Measurements from ENCODE around the gene EVA1C.
"Not testable (repeated sequence)": the region's sequence is repeated elsewhere in the genome, so short reads cannot be mapped to it uniquely, and the experiment has no call there.

Gene EVA1C

DNA sequence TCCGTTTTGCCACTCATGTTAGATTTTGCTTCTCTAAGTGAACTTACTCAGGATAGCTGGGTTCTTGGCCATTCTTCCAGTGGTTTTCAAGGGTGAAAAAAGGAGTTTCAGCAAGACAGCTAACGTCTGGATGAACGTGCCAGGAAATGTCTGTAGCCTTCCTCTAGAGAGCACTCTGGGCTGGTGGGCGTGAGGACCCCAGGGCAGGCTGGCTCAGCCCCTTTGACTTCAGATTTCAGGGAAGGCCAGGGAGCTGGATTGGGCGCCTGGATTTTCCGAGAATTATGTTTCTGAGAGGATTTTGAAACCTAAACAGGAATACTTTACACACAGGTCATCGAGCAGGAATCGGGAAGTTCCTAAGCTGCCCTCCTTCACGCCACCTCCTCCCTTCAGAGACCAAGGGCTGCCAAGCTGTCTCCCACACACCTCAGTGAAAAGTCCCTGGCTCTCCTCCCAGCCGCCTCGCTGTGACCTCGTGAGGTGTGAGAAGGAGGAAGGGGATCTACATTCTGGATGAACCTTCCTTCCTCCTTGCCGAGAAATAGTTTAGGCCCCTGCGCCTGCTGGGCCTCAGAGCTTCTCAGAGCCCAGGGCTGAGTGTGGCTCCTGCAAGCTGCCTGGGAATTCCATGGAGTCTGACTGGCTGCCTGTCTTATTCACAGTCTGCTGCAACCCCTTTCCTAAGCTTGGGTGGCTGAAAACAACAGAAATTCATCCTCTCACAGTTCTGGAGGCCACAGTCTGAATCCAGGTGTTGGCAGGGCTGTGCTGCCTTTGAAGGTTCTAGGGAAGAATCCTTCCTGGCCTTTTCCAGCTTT, 38.6 kb downstream of the EVA1C start:
- H3K27me3 ChIP-seq (ENCODE audit: control insufficient read depth, insufficient read depth, low read length); H3K4me1 ChIP-seq (ENCODE audit: control insufficient read depth, insufficient read depth, low read length); H3K27ac ChIP-seq (ENCODE audit: low read depth, low read length); H3K9ac ChIP-seq (ENCODE audit: low read length); H3K4me3 ChIP-seq (ENCODE audit: low read depth, low read length); H3K9me3 ChIP-seq (ENCODE audit: control insufficient read depth, insufficient read depth, low read depth, low read length); H3K36me3 ChIP-seq (ENCODE audit: control insufficient read depth, insufficient read depth, low read length): not testable (repeated sequence)

DNA sequence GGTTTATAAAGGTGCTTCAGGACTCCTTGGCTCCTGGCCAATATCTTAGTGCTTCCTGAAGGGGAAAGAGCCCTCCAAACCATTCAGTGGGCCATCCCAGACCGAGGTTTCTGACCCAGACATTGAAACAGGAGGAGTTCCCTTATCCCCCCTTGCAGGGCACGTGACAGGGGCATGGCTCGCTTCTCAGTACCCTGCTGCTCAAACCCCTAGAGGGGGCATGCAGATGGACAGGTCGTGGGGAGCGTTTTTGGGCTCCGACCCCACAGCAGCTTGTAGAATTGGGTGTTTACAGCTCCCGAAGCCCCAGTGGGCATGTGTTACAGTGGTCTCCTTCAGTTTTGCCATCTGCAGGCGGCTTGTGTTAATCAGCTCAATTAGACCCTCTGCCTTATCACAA, 39.7 kb downstream of the EVA1C start:
- not testable (repeated sequence) for H3K9me3 ChIP-seq (ENCODE audit: control insufficient read depth, insufficient read depth, low read depth, low read length); H3K4me1 ChIP-seq (ENCODE audit: control insufficient read depth, insufficient read depth, low read length); H3K27me3 ChIP-seq (ENCODE audit: control insufficient read depth, insufficient read depth, low read length); H3K27ac ChIP-seq (ENCODE audit: low read depth, low read length); H3K9ac ChIP-seq (ENCODE audit: low read length); H3K4me3 ChIP-seq (ENCODE audit: low read depth, low read length); H3K36me3 ChIP-seq (ENCODE audit: control insufficient read depth, insufficient read depth, low read length)

DNA sequence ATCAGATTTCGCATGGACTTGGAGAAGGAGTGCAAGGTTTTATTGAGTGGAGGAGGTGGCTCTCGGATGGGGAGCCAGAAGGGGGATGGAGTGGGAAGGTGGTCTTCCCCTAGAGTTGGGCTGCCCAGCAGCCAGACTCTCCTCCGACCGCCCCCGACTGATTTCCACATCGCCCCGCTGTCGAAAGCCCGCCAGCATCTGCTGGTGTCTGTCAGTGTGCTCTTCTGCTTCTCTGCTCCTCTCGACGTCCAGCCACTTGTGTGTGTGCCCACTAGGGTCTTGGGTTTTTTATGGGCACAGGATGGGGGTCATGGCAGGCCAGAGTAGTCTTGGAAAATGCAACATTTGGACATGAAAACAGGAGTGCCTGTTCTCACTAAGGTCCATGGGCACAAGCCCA, 40.1 kb downstream of the EVA1C start:
- Histone ChIP-seq H3K27me3 (ENCODE audit: control insufficient read depth, insufficient read depth, low read length) (no peaks in the 10 kb centered on the region), H3K4me1 (ENCODE audit: control insufficient read depth, insufficient read depth, low read length) (0 out of 2 replicates have a peak, but pooled peaks cover 4% of the 10 kb centered on the region), H3K36me3 (ENCODE audit: control insufficient read depth, insufficient read depth, low read length) (no peaks in the 10 kb centered on the region), H3K4me3 (ENCODE audit: low read depth, low read length) (no peak overlapping the region), H3K9me3 (ENCODE audit: control insufficient read depth, insufficient read depth, low read depth, low read length) (no peaks in the 10 kb centered on the region), H3K9ac (ENCODE audit: low read length) (no peak overlapping the region), H3K27ac (ENCODE audit: low read depth, low read length) (no peak overlapping the region)

DNA sequence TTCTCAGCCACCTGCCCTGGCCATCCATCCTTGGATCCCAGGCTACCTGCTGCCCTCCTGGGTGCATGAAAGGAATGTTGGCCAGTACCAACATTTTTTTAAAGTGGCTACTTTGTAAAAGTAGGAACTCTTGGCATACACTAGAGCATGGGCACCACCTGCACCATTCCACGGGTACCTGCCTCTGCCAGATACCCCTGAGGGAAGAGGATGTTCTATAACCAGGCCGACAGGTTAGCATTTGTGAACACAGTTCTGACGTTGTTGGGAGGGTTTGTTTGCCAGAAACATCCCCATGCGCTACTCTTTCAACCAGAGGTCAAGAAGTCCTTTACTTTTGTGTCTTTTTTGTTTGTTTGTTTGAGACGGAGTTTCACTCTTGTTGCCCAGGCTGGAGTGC, 43.0 kb downstream of the EVA1C start:
- H3K9me3 ChIP-seq (ENCODE audit: control insufficient read depth, insufficient read depth, low read depth, low read length) = no peaks in the 10 kb centered on the region
- no peak overlapping the region for H3K27ac ChIP-seq (ENCODE audit: low read depth, low read length)
- H3K4me1 ChIP-seq (ENCODE audit: control insufficient read depth, insufficient read depth, low read length) = 0 out of 2 replicates have a peak, but pooled peaks cover 4% of the 10 kb centered on the region
- H3K27me3 ChIP-seq (ENCODE audit: control insufficient read depth, insufficient read depth, low read length) = no peaks in the 10 kb centered on the region
- no peak overlapping the region for H3K4me3 ChIP-seq (ENCODE audit: low read depth, low read length)
- no peak overlapping the region for H3K9ac ChIP-seq (ENCODE audit: low read length)
- no peaks in the 10 kb centered on the region for H3K36me3 ChIP-seq (ENCODE audit: control insufficient read depth, insufficient read depth, low read length)

GRCh38 chr21:32456497-32456918, 44.0 kb downstream of the EVA1C start:
- 0 out of 2 replicates have a peak, but pooled peaks cover 4% of the 10 kb centered on the region for H3K4me1 ChIP-seq (ENCODE audit: control insufficient read depth, insufficient read depth, low read length)
- no peaks in the 10 kb centered on the region for H3K36me3 ChIP-seq (ENCODE audit: control insufficient read depth, insufficient read depth, low read length)
- H3K9me3 ChIP-seq (ENCODE audit: control insufficient read depth, insufficient read depth, low read depth, low read length) = peaks cover under 1% of the 10 kb centered on the region; the same call in 1 of the 2 replicates
- H3K4me3 ChIP-seq (ENCODE audit: low read depth, low read length) = no peak overlapping the region
- no peak overlapping the region for H3K27ac ChIP-seq (ENCODE audit: low read depth, low read length)
- no peak overlapping the region for H3K9ac ChIP-seq (ENCODE audit: low read length)
- H3K27me3 ChIP-seq (ENCODE audit: control insufficient read depth, insufficient read depth, low read length) = no peaks in the 10 kb centered on the region

- Histone ChIP-seq H3K4me3 (ENCODE audit: low read depth, low read length) (no peak overlapping the region), H3K27me3 (ENCODE audit: control insufficient read depth, insufficient read depth, low read length) (no peaks in the 10 kb centered on the region), H3K27ac (ENCODE audit: low read depth, low read length) (no peak overlapping the region)
Measured at GRCh38 chr21:32457360-32457840, 44.9 kb downstream of the EVA1C start.

GRCh38 chr21:32457962-32458361, 45.5 kb downstream of the EVA1C start:
- H3K4me3 ChIP-seq (ENCODE audit: low read depth, low read length) = no peak overlapping the region
- H3K27me3 ChIP-seq (ENCODE audit: control insufficient read depth, insufficient read depth, low read length) = no peaks in the 10 kb centered on the region
- H3K9me3 ChIP-seq (ENCODE audit: control insufficient read depth, insufficient read depth, low read depth, low read length) = peaks cover 12% of the 10 kb centered on the region
- no peaks in the 10 kb centered on the region for H3K36me3 ChIP-seq (ENCODE audit: control insufficient read depth, insufficient read depth, low read length)
- H3K9ac ChIP-seq (ENCODE audit: low read length) = no peak overlapping the region
- 0 out of 2 replicates have a peak, but pooled peaks cover 4% of the 10 kb centered on the region for H3K4me1 ChIP-seq (ENCODE audit: control insufficient read depth, insufficient read depth, low read length)
- H3K27ac ChIP-seq (ENCODE audit: low read depth, low read length) = no peak overlapping the region

More at GRCh38 chr21:32457360-32457840, 44.9 kb downstream of the EVA1C start:
- Histone ChIP-seq H3K9me3 (ENCODE audit: control insufficient read depth, insufficient read depth, low read depth, low read length) (peaks cover 6% of the 10 kb centered on the region), H3K9ac (ENCODE audit: low read length) (no peak overlapping the region), H3K36me3 (ENCODE audit: control insufficient read depth, insufficient read depth, low read length) (no peaks in the 10 kb centered on the region), H3K4me1 (ENCODE audit: control insufficient read depth, insufficient read depth, low read length) (0 out of 2 replicates have a peak, but pooled peaks cover 4% of the 10 kb centered on the region)

GRCh38 chr21:32459972-32460371, 47.5 kb downstream of the EVA1C start:
- no peak overlapping the region for H3K27ac ChIP-seq (ENCODE audit: low read depth, low read length)
- no peaks in the 10 kb centered on the region for H3K27me3 ChIP-seq (ENCODE audit: control insufficient read depth, insufficient read depth, low read length)
- peaks cover 21% of the 10 kb centered on the region for H3K9me3 ChIP-seq (ENCODE audit: control insufficient read depth, insufficient read depth, low read depth, low read length)
- H3K4me1 ChIP-seq (ENCODE audit: control insufficient read depth, insufficient read depth, low read length) = 0 out of 2 replicates have a peak, but pooled peaks cover 4% of the 10 kb centered on the region
- no peaks in the 10 kb centered on the region for H3K36me3 ChIP-seq (ENCODE audit: control insufficient read depth, insufficient read depth, low read length)
- no peak overlapping the region for H3K4me3 ChIP-seq (ENCODE audit: low read depth, low read length)
- H3K9ac ChIP-seq (ENCODE audit: low read length) = no peak overlapping the region

- Histone ChIP-seq H3K27me3 (ENCODE audit: control insufficient read depth, insufficient read depth, low read length) (no peaks in the 10 kb centered on the region), H3K4me1 (ENCODE audit: control insufficient read depth, insufficient read depth, low read length) (0 out of 2 replicates have a peak, but pooled peaks cover 4% of the 10 kb centered on the region), H3K9me3 (ENCODE audit: control insufficient read depth, insufficient read depth, low read depth, low read length) (peaks cover 21% of the 10 kb centered on the region), H3K9ac (ENCODE audit: low read length) (no peak overlapping the region), H3K4me3 (ENCODE audit: low read depth, low read length) (no peak overlapping the region), H3K27ac (ENCODE audit: low read depth, low read length) (no peak overlapping the region), H3K36me3 (ENCODE audit: control insufficient read depth, insufficient read depth, low read length) (no peaks in the 10 kb centered on the region)
Measured at GRCh38 chr21:32461503-32461902, 49.0 kb downstream of the EVA1C start.

GRCh38 chr21:32462564-32462963, 50.1 kb downstream of the EVA1C start:
- H3K9ac ChIP-seq (ENCODE audit: low read length); H3K4me3 ChIP-seq (ENCODE audit: low read depth, low read length); H3K36me3 ChIP-seq (ENCODE audit: control insufficient read depth, insufficient read depth, low read length); H3K27ac ChIP-seq (ENCODE audit: low read depth, low read length); H3K27me3 ChIP-seq (ENCODE audit: control insufficient read depth, insufficient read depth, low read length); H3K4me1 ChIP-seq (ENCODE audit: control insufficient read depth, insufficient read depth, low read length): not testable (repeated sequence)
- H3K9me3 ChIP-seq (ENCODE audit: control insufficient read depth, insufficient read depth, low read depth, low read length) = peaks cover 21% of the 10 kb centered on the region

- Histone ChIP-seq H3K4me3 (ENCODE audit: low read depth, low read length) (no peak overlapping the region), H3K9me3 (ENCODE audit: control insufficient read depth, insufficient read depth, low read depth, low read length) (peaks cover 21% of the 10 kb centered on the region), H3K9ac (ENCODE audit: low read length) (no peak overlapping the region), H3K27ac (ENCODE audit: low read depth, low read length) (no peak overlapping the region), H3K4me1 (ENCODE audit: control insufficient read depth, insufficient read depth, low read length) (peaks cover 6% of the 10 kb centered on the region), H3K27me3 (ENCODE audit: control insufficient read depth, insufficient read depth, low read length) (no peaks in the 10 kb centered on the region), H3K36me3 (ENCODE audit: control insufficient read depth, insufficient read depth, low read length) (no peaks in the 10 kb centered on the region)
Measured at GRCh38 chr21:32463367-32463766, 50.9 kb downstream of the EVA1C start.

Data from HUES6 (cell line).